Naive thymus-derived CD4-positive, alpha-beta T cell (primary cell): Measurements from ENCODE around the gene ZNF532. TPM values are rescaled to one million over a fixed set of nuclear protein-coding genes. Genes with fewer than 3 reads are reported as not detected.
"Not testable (repeated sequence)": the region's sequence is repeated elsewhere in the genome, so short reads cannot be mapped to it uniquely, and the experiment has no call there.

ENCODE experiments used
- ATAC-seq: fragments of 150-1000 bp; cut with Tn5 transposase; 2 replicates; pipeline ENCODE4 v1.10.0; 2021; ENCODE audit warnings: mild to moderate bottlenecking, moderate library complexity
- CTCF ChIA-PET: fragments of 350-600 bp; sonication (Branson Sonifier 250); formaldehyde crosslinking; loops from one replicate; lab custom pipeline; 2021; ENCODE audit warnings: antibody characterized with exemption; lab: Charles Lee
- POLR2A ChIA-PET: fragments of 350-600 bp; sonication (Branson Sonifier 250); formaldehyde crosslinking; loops from one replicate; lab custom pipeline; 2021; ENCODE audit warnings: antibody characterized with exemption, inconsistent platforms; lab: Charles Lee
- DNase-seq, 9 donors: peaks; one replicate each; pipeline versions ENCODE4 v3.0.0 to v3.0.0-alpha.2; 2020 to 2022; ENCODE audit warnings: mixed read lengths in 1 of 9
- H3K27ac ChIP-seq: one replicate; pipeline ENCODE4 v1.7.0; 2013; ENCODE audit warnings: mild to moderate bottlenecking, low read depth, low read length, moderate library complexity
- H3K27me3 ChIP-seq, 2 donors: one replicate each; pipeline ENCODE4 v1.7.0; 2013; ENCODE audit warnings: low read length in 2 of 2, mild to moderate bottlenecking in 2 of 2, moderate library complexity in 2 of 2; ENCODE audit not compliant: control insufficient read depth in 2 of 2, insufficient read depth in 2 of 2
- H3K36me3 ChIP-seq, 3 experiments: 1 replicate in 2 of 3; 2 replicates in 1 of 3; pipeline ENCODE4 v1.7.0; 2013; ENCODE audit warnings: low read length in 3 of 3, mild to moderate bottlenecking in 3 of 3, moderate library complexity in 1 of 3; ENCODE audit not compliant: insufficient read depth in 3 of 3, control insufficient read depth in 2 of 3
- H3K4me1 ChIP-seq, 2 donors: one replicate each; pipeline ENCODE4 v1.7.0; 2013; ENCODE audit warnings: low read length in 2 of 2, mild to moderate bottlenecking in 2 of 2, moderate library complexity in 1 of 2; ENCODE audit not compliant: control insufficient read depth in 2 of 2, insufficient read depth in 2 of 2
- H3K4me3 ChIP-seq: 2 replicates; pipeline ENCODE4 v1.7.0; 2013; ENCODE audit warnings: mild to moderate bottlenecking, low read length
- H3K9me3 ChIP-seq, 3 experiments: 1 replicate in 2 of 3; 2 replicates in 1 of 3; pipeline ENCODE4 v1.7.0; 2013; ENCODE audit warnings: low read length in 3 of 3; ENCODE audit not compliant: control insufficient read depth in 2 of 3
- H3K27ac Mint-ChIP-seq, 9 donors: one replicate each; pipeline ENCODE4 v1.8.0; 2020 to 2022; ENCODE audit warnings: mixed read lengths in 9 of 9, mild to moderate bottlenecking in 8 of 9, moderate library complexity in 5 of 9, inconsistent platforms in 2 of 9
- H3K27me3 Mint-ChIP-seq, 5 donors: one replicate each; pipeline ENCODE4 v1.8.0; 2021 to 2022; ENCODE audit warnings: mixed read lengths in 5 of 5, mild to moderate bottlenecking in 1 of 5
- H3K36me3 Mint-ChIP-seq, 5 donors: one replicate each; pipeline ENCODE4 v1.8.0; 2020 to 2022; ENCODE audit warnings: mixed read lengths in 5 of 5, mild to moderate bottlenecking in 3 of 5, inconsistent platforms in 1 of 5
- H3K4me1 Mint-ChIP-seq, 7 donors: one replicate each; pipeline ENCODE4 v1.8.0; 2020 to 2022; ENCODE audit warnings: mixed read lengths in 7 of 7, mild to moderate bottlenecking in 3 of 7, inconsistent platforms in 1 of 7
- H3K4me3 Mint-ChIP-seq, 10 donors: one replicate each; pipeline ENCODE4 v1.8.0; 2020 to 2022; ENCODE audit warnings: mild to moderate bottlenecking in 10 of 10, mixed read lengths in 10 of 10, moderate library complexity in 6 of 10, inconsistent platforms in 2 of 10
- H3K9me3 Mint-ChIP-seq, 11 donors: one replicate each; pipeline ENCODE4 v1.8.0; 2020 to 2022; ENCODE audit warnings: mixed read lengths in 11 of 11, mild to moderate bottlenecking in 4 of 11, inconsistent platforms in 1 of 11, moderate library complexity in 1 of 11
- intact Hi-C, 2 donors: fragments of 100-400 bp; cut with micrococcal nuclease; formaldehyde crosslinking; loops; one replicate each; pipeline ENCODE4 v1.15.1; 2023
- polyA plus RNA-seq, 2 donors: library from polyadenylated mRNA; unstranded; fragments of 300-500 nt; fragmentation: Illumina TruSeq; gene quantifications; one replicate each; pipeline ENCODE4 v1.2.3, GENCODE V29; 2021
- total RNA-seq, 6 experiments: library from RNA in 5 of 6; stranded (reverse) in 5 of 6; gene quantifications; 1 replicate in 5 of 6; 2 replicates in 1 of 6; pipeline ENCODE4 v1.2.3 and lab custom pipeline; 2021 to 2026

Gene ZNF532
- total and polyA plus RNA-seq, 7 experiments from 2014 or later = 0.28 to 15.7 (median 13.3) TPM; not detected in 1

- ChIA-PET POLR2A (no interaction called here), CTCF (no interaction called here)
- DNase-seq (no peak), ATAC-seq (no peak)
- Histone ChIP-seq H3K27ac (no peak overlapping the region), H3K9me3 (peaks cover 0 to 5% (median 0%) of the 10 kb centered on the region in 3 experiments), H3K4me3 (no peak overlapping the region), H3K4me1 (no peaks in the 10 kb centered on the region), H3K36me3 (no peaks in the 10 kb centered on the region), H3K27me3 (peaks cover 0 to 6% of the 10 kb centered on the region in 2 donors)
- intact Hi-C loops = no loop called here
- Mint-ChIP-seq H3K27ac (no peak overlapping the region), H3K4me1 (no peaks in the 10 kb centered on the region), H3K4me3 (no peak overlapping the region), H3K36me3 (peaks cover 0 to 7% (median 0%) of the 10 kb centered on the region in 5 donors), H3K9me3 (peaks cover 2 to 30% (median 10%) of the 10 kb centered on the region in 11 donors), H3K27me3 (peaks cover 15 to 29% (median 23%) of the 10 kb centered on the region in 5 donors)
Observed at GRCh38 chr18:59013744-59014143, 149.1 kb downstream of the ZNF532 start.

- Mint-ChIP-seq H3K27ac (no peak overlapping the region), H3K4me1 (no peaks in the 10 kb centered on the region), H3K4me3 (no peak overlapping the region), H3K9me3 (peaks cover 2 to 34% (median 13%) of the 10 kb centered on the region in 11 donors), H3K27me3 (peaks cover 22 to 35% (median 23%) of the 10 kb centered on the region in 5 donors), H3K36me3 (peaks cover 0 to 7% (median 0%) of the 10 kb centered on the region in 5 donors)
- ATAC-seq = no peak
- ChIA-PET CTCF (no interaction called here), POLR2A (no interaction called here)
- no peaks in the 10 kb centered on the region for H3K36me3 ChIP-seq
- H3K27ac ChIP-seq = no peak overlapping the region
- H3K4me1 ChIP-seq = no peaks in the 10 kb centered on the region
- H3K9me3 ChIP-seq = peaks cover 0 to 6% (median 0%) of the 10 kb centered on the region in 3 experiments
- intact Hi-C loops = no loop called here
- no peak for DNase-seq
- H3K27me3 ChIP-seq = peaks cover 0 to 6% of the 10 kb centered on the region in 2 donors
- H3K4me3 ChIP-seq = no peak overlapping the region
Observed at GRCh38 chr18:59015531-59016152, 151.0 kb downstream of the ZNF532 start.

DNA sequence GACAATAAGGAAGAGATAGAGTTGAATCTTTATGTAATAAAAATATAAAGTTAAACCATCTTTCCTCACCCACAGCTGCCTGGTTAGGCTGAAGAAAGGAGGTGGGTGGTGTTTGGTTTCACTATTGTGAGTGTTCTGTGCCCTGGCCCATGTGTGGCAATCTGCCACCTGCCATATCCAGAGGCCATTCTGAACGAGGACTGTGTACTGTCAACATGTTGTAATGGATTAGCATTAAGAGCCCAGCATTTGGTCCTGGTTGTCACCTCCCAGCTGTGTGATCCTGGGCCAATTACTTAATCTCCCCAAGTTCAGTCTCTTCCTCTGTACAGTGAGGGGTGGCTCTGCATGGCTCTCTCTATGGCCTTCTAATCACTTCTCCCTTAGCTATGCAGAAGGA, 156.8 kb downstream of the ZNF532 start:
- POLR2A ChIA-PET = interaction anchor here (0.6 kb wide), 2 partner anchors 10 to 506 kb away, joined by 3 read pairs; no protein-coding TSS in a partner anchor
- intact Hi-C loops = no loop called here
- Histone ChIP-seq H3K27ac (no peak overlapping the region), H3K4me3 (no peak overlapping the region), H3K36me3 (no peaks in the 10 kb centered on the region), H3K27me3 (no peaks in the 10 kb centered on the region), H3K4me1 (no peaks in the 10 kb centered on the region), H3K9me3 (peaks cover 0 to 6% (median 0%) of the 10 kb centered on the region in 3 experiments)
- H3K36me3 Mint-ChIP-seq = peaks cover 0 to 7% (median 0%) of the 10 kb centered on the region in 5 donors
- ATAC-seq = no peak
- H3K4me3 Mint-ChIP-seq = no peak overlapping the region
- H3K9me3 Mint-ChIP-seq = peaks cover 0 to 19% (median 9%) of the 10 kb centered on the region in 11 donors
- H3K4me1 Mint-ChIP-seq = peaks cover 0 to 2% (median 0%) of the 10 kb centered on the region in 7 donors
- no peak overlapping the region for H3K27ac Mint-ChIP-seq
- DNase-seq = no peak
- peaks cover 0 to 33% (median 19%) of the 10 kb centered on the region in 5 donors for H3K27me3 Mint-ChIP-seq
- CTCF ChIA-PET = no interaction called here

DNA sequence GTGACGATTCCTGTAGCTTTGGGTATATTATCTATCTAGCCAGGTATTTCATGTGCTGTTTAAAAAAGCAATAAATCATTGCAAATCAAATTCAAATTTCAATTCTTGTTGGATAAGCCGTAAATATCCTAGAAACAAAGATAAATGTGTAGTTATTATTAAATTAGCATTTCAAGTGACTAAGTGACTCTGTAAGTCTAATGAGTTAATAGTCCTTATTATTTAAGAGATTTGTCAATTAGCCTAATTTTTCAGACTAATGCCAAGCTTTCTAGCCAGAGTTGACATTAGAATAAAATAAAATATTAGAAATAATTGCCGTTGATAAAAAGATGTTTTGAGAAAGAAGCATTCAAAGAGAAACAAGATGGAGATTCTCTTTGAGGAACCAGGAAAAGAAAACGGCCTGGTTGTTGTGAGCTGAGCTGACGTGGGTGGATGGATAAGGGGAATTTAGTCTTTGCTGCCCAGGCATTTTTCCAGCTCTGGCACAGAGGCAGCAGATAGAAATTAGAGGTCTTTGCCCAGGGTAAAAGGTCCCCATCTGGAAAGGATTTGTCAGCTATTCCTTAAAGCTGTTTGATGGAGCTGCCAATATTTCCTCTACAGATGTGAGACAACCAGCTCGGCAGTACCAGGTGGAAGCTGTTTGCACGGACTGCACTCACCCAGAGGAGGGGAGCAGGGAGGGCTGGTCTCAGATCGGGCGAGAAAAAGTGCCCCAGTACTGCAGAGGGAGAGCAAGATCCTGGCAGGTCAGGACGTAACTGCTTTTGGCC, 157.7 kb downstream of the ZNF532 start:
- Histone ChIP-seq H3K4me1 (no peaks in the 10 kb centered on the region), H3K9me3 (peaks cover 0 to 6% (median 0%) of the 10 kb centered on the region in 3 experiments), H3K27me3 (no peaks in the 10 kb centered on the region), H3K4me3 (no peak overlapping the region), H3K27ac (no peak overlapping the region), H3K36me3 (no peaks in the 10 kb centered on the region)
- Mint-ChIP-seq H3K9me3 (peaks cover 0 to 14% (median 7%) of the 10 kb centered on the region in 11 donors), H3K27me3 (peaks cover 2 to 30% (median 18%) of the 10 kb centered on the region in 5 donors), H3K36me3 (peaks cover 0 to 5% (median 0%) of the 10 kb centered on the region in 5 donors), H3K27ac (no peak overlapping the region), H3K4me1 (peaks cover 0 to 2% (median 0%) of the 10 kb centered on the region in 7 donors), H3K4me3 (no peak overlapping the region)
- ChIA-PET CTCF (no interaction called here), POLR2A (interaction anchor here (0.6 kb wide), 2 partner anchors 10 to 507 kb away, joined by 3 read pairs; no protein-coding TSS in a partner anchor)
- DNase-seq = no peak
- intact Hi-C loops = no loop called here
- ATAC-seq = no peak

DNA sequence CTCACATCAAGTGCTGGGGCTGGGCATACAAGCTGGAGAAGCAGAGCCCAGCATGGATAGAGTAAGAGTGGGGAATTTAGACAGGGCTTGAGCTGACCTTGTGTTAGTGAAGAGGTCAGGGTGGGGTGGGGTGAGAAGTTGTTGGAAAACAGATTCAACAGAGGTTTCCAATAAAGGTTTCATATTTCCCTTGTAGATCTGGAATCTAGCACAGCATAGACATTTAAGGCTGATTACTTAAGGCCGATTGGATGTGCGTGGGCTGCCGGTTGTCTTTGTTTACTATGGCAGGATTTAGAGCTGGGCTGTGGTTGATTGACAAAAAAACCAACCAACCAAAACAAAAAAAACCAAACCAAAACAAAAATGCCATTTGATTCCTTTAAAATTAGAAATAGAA, 160.2 kb downstream of the ZNF532 start:
- no peaks in the 10 kb centered on the region for H3K9me3 ChIP-seq
- peaks cover 0 to 31% (median 10%) of the 10 kb centered on the region in 5 donors for H3K27me3 Mint-ChIP-seq
- H3K27ac ChIP-seq = no peak overlapping the region
- no peak overlapping the region for H3K4me3 ChIP-seq
- no peaks in the 10 kb centered on the region for H3K9me3 Mint-ChIP-seq
- H3K27ac Mint-ChIP-seq = no peak overlapping the region
- peaks cover 0 to 2% (median 0%) of the 10 kb centered on the region in 7 donors for H3K4me1 Mint-ChIP-seq
- H3K4me3 Mint-ChIP-seq = no peak overlapping the region
- POLR2A ChIA-PET = no interaction called here
- no peaks in the 10 kb centered on the region for H3K36me3 ChIP-seq
- no peaks in the 10 kb centered on the region for H3K4me1 ChIP-seq
- DNase-seq (no peak), ATAC-seq (no peak)
- intact Hi-C loops = no loop called here
- H3K36me3 Mint-ChIP-seq = no peaks in the 10 kb centered on the region
- CTCF ChIA-PET = no interaction called here
- no peaks in the 10 kb centered on the region for H3K27me3 ChIP-seq

DNA sequence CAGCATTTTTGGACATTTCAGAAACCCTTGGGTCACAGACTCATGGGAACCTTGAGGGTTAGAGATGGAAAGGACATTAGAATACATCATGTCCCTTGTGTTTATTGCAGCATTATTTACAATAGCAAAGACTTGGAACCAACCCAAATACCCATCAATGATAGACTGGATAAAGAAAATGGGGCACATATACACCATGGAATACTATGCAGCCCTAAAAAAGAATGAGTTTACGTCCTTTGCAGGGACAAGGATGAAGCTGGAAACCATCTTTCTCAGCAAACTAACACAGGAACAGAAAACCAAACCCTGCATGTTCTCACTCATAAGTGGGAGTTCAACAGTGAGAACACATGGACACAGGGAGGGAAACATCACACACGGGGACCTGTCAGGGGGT, 160.9 kb downstream of the ZNF532 start:
- H3K4me1 ChIP-seq, H3K36me3 ChIP-seq, H3K27ac ChIP-seq, H3K27me3 ChIP-seq, DNase-seq, CTCF ChIA-PET, H3K4me3 Mint-ChIP-seq, H3K4me1 Mint-ChIP-seq, ATAC-seq, H3K36me3 Mint-ChIP-seq, H3K9me3 Mint-ChIP-seq, intact Hi-C loops, H3K4me3 ChIP-seq, POLR2A ChIA-PET, H3K9me3 ChIP-seq: not testable (repeated sequence)
- peak overlapping the region in 1 of 9 donors; percentile 39 for H3K27ac Mint-ChIP-seq
- H3K27me3 Mint-ChIP-seq = peaks cover 0 to 29% (median 11%) of the 10 kb centered on the region in 5 donors
